Mucosa of gallbladder (tissue), 1 donor: ENCODE results near the gene MTRR. TPM values are rescaled to one million over a fixed set of nuclear protein-coding genes. Genes with fewer than 3 reads are reported as not detected.
"Not testable (repeated sequence)": the region's sequence is repeated elsewhere in the genome, so short reads cannot be mapped to it uniquely, and the experiment has no call there.

Experiments
- DNase-seq: peaks from one replicate; pipeline ENCODE4 v3.0.0-alpha.2; 2020; ENCODE audit warnings: low spot score
- total RNA-seq: library from RNA; stranded (reverse); gene quantifications from one replicate; pipeline ENCODE4 v1.2.1, GENCODE V29; 2021
- donor health status: DM: no; HTN: no; CAD: no.

MTRR gene
- total RNA-seq, 1 donor from 2014 or later, result 42.9 TPM

- no peak for DNase-seq
These were observed 28.2 kb downstream of the MTRR start for GRCh38 chr5:7897014-7897600.

DNA sequence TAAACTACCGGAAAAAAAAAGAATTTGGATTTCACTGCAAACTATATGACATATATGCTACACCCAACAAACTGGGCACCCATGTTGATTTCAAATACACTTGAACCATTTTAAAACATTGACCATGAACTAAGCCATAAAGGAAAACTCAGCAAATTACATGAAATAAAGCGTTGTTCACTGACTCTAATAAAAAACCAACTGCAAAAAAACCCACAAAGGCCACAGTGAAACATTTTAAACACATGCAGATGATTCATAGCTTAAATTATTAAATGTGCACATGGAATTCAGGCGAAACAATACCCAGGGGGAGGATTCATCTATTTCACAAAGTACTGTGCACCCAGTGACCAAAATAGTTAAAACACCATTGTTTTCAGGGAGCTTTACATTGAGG, 33.3 kb downstream of the MTRR start:
- DNase-seq, result no peak

DNA sequence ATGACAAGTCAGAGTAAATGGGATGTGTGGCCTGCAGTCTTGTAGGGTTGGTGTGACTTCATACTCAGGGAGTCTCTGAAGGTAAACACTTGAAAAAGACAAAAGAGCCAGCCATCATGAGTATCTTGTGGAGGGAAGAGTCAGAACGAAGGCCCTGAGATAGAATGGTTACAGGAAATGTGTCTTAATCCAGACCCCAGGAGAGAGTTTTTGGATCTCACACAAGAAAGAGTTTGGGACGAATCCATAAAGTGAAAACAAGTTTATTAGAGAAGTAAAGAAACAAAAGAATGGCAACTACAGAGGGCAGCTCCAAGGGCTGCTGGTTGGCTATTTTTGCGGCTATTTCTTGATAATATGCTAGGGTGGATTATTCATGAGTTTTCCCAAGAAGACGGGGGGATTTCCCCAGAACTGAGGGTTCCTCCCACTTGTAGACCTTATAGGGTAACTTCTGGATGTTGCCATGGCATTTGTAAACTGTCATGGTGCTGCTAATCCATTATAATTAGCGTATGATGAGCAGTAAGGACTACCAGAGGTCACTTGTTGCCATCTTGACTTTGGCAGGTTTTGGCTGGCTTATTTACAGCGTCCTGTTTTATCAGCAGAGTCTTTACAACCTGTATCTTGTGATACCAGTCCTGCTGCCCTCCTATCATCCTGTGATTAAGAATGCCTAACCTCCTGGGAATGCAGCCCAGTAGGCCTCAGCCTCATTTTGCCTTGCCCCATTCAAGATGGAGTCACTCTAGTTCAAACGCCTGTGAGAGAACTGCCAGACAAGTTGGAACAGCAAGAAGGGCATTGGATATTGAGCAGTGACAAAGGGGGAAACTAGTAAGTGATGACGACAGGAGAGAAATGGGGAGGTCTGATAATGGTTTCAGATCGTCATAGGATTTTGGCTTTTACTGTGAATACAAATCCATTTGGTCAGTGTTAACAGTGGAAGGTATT, 34.0 kb downstream of the MTRR start:
- DNase-seq, result no peak

DNA sequence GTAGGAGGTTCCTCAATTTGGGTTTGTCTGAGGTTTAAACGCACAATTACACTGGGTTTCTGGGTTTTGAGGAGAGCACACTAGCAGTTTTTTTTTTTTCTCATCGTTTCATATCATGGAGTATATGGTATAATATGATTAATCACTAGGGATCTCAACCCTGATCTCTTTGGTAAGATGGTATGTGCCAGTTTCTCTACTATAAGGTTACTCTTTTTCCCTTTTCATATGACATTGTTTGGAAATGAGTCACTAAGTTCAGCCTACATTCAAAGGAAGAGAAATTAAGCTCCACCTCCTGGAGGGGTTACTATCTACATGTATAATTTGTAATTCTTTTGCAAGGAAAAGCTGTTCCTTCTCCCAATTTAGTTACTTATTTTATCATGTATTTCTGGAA, 35.2 kb downstream of the MTRR start:
- DNase-seq, result no peak

GRCh38 chr5:7907612-7908011, 38.7 kb downstream of the MTRR start:
- DNase-seq, result no peak

DNA sequence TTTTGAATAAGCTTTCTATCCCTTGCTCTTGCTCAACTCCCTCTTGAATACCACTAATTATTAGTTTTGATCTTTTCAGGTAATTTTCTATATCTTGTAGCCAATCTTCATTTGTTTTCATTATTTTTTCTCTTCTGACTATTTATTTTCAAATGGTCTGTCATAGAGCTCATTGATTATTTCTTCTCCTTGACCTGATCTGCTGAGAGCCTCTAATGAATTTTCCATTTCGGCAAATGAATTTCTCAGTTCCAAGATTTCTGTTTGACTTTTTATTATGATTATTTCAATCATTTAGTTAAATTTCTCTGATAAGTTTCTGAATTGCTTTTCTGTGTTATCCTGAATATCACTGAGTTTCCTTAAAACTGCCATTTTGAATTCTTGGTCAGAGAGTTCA, 39.4 kb downstream of the MTRR start:
- no peak for DNase-seq

- no peak for DNase-seq
These were observed 41.9 kb downstream of the MTRR start for GRCh38 chr5:7910738-7911428.

GRCh38 chr5:7911429-7911771, 42.5 kb downstream of the MTRR start:
- not testable (repeated sequence) for DNase-seq

- DNase-seq, result no peak
These were observed 47.3 kb downstream of the MTRR start for GRCh38 chr5:7916171-7916804.

GRCh38 chr5:7917130-7918123, 48.5 kb downstream of the MTRR start:
- DNase-seq, result no peak

- no peak for DNase-seq
These were observed 57.2 kb downstream of the MTRR start for GRCh38 chr5:7925961-7926695.

DNA sequence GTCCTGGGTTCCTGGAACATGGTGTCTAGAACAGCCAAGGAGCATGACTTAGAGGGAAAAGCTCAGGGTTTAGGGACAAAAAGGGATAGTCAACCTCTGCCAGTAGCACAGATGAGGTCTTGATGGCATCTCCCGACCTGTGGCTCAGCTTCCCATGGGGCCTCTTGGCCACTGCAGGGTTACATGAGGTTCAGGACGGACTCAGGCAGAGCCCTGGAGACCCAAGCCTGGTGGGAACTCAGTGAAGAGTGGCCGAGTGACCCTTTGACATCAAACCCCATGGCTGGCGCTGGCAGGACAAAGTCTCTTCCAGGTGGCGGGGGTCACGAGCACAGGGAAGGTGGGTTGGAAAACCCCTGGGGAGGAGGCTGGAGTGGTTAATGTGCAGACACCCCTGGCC, 57.8 kb downstream of the MTRR start:
- DNase-seq, result no peak

- peak; percentile 48 for DNase-seq
These were observed 58.8 kb downstream of the MTRR start for GRCh38 chr5:7927466-7928375.

DNA sequence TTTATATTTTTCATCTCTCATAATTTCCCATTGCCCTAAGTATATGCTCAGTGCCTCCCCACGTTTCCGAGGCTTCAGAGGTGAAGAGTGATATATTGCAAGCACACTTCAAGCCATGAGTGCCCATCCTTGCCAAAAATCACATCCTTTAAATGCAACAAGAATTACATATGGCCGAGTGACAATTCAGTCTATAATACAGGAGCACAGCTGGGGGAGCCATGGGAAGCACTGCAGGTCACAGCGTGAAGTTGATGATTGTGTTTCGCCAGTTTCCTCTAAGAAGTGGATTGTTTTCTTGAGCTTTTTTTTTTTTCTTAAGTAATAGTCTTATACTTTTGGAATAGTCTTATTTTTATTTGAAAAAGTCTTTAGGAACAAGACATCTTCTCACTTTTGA, 61.1 kb downstream of the MTRR start:
- no peak for DNase-seq

- no peak for DNase-seq
These were observed 72.7 kb downstream of the MTRR start for GRCh38 chr5:7941692-7942091.

GRCh38 chr5:7947301-7947700, 78.4 kb downstream of the MTRR start:
- DNase-seq, result no peak
